H1 (cell line): ENCODE data around the gene IL6R. TPM values are rescaled to one million over a fixed set of nuclear protein-coding genes. Genes with fewer than 3 reads are reported as not detected.

Experiments
- CBX5 ChIP-seq: fragments of 300-800, 300-1000 bp; sonication (generic); IDR thresholded peaks from 2 replicates; pipeline ENCODE4 v1.7.1; 2016; ENCODE audit warnings: antibody characterized with exemption, low read length, low read depth
- CHD7 ChIP-seq: fragments of 300-600 bp; sonication (generic); IDR thresholded peaks from 2 replicates; pipeline ENCODE4 v1.7.1; 2012; ENCODE audit warnings: low read length, moderate library complexity, mild to moderate bottlenecking, inconsistent platforms; ENCODE audit not compliant: insufficient replicate concordance
- MAFK ChIP-seq: IDR thresholded peaks from 2 replicates; pipeline ENCODE4 v1.6.1; 2012; ENCODE audit warnings: low read depth, mild to moderate bottlenecking, improper control_type of control experiment, low read length
- polyA plus RNA-seq, 7 experiments: library from polyadenylated mRNA; depleted of rRNA in 3 of 7; stranded (reverse) in 5 of 7; unstranded in 2 of 7; fragments of >200 nt in 5 of 7; fragments of 200-250 nt in 2 of 7; gene quantifications; 1 replicate in 5 of 7; 2 replicates in 1 of 7; 4 replicates in 1 of 7; pipeline versions ENCODE4 v1.2.1 to v1.2.3, GENCODE V29; 2011 to 2013; ENCODE audit warnings: missing spikeins in 2 of 7, mixed read lengths in 2 of 7
- total RNA-seq: library from RNA; stranded (reverse); fragmentation: NEBNext Ultra II Directional; extraction: Animal tissue kit (Norgen Biotek cat#: 25700); gene quantifications from 2 replicates; pipeline ENCODE4 v1.2.1, GENCODE V29; 2021

IL6R gene
- total and polyA plus RNA-seq, 2 of the 8 experiments (the other 6 are each of a cell fraction or from before 2014, with no cell fraction given): 2.3 to 3.0 TPM

GRCh38 chr1:154411525-154411924 lies 6.4 kb downstream of the IL6R start (continued):
- TF ChIP-seq CHD7 (no peak), CBX5 (no peak), MAFK (no peak)
